HAP-1 (cell line): ENCODE results near the gene PNPLA2.

Experiments
- DNase-seq, 2 experiments: peaks; one replicate each; pipeline ENCODE4 v3.0.0-alpha.2; 2016 to 2020; ENCODE audit warnings: low spot score in 2 of 2
- H3K27me3 ChIP-seq: fragments of 250-450 bp; sonication (Bioruptor Pico); 2 replicates; pipeline ENCODE4 v1.5.1; 2020; ENCODE audit warnings: low read depth, mild to moderate bottlenecking, moderate library complexity
- H3K36me3 ChIP-seq: fragments of 250-450 bp; sonication (Bioruptor Pico); replicated peaks from 2 replicates; pipeline ENCODE4 v1.5.1; 2020; ENCODE audit warnings: mild to moderate bottlenecking
- H3K4me1 ChIP-seq: fragments of 250-450 bp; sonication (Bioruptor Pico); 2 replicates; pipeline ENCODE4 v1.5.1; 2020; ENCODE audit warnings: mild to moderate bottlenecking
- H3K4me3 ChIP-seq: fragments of 250-450 bp; sonication (Bioruptor Pico); 2 replicates; pipeline ENCODE4 v1.5.1; 2020; ENCODE audit warnings: mild to moderate bottlenecking, moderate library complexity
- H3K9me3 ChIP-seq: fragments of 250-450 bp; sonication (Bioruptor Pico); 2 replicates; pipeline ENCODE4 v1.5.1; 2020; ENCODE audit warnings: mild to moderate bottlenecking, moderate library complexity
- in situ Hi-C: fragments of 300-500 bp; cut with MboI; formaldehyde crosslinking; loops from 3 replicates; pipeline ENCODE4 v1.14.3; 2020; ENCODE audit warnings: low sequenced_read_pairs, inconsistent platforms, mixed read lengths

PNPLA2 gene

GRCh38 chr11:870418-870817 is 51.7 kb downstream of the PNPLA2 start:
- Histone ChIP-seq H3K9me3 (no peaks in the 10 kb centered on the region), H3K4me3 (no peak overlapping the region), H3K4me1 (no peaks in the 10 kb centered on the region), H3K27me3 (no peaks in the 10 kb centered on the region), H3K36me3 (peaks cover 22% of the 10 kb centered on the region)
- in situ Hi-C loops: no loop called here
- no peak for DNase-seq

GRCh38 chr11:871472-871871 is 52.8 kb downstream of the PNPLA2 start:
- peaks cover 19% of the 10 kb centered on the region for H3K36me3 ChIP-seq
- no peaks in the 10 kb centered on the region for H3K27me3 ChIP-seq
- H3K4me3 ChIP-seq: no peak overlapping the region
- no peaks in the 10 kb centered on the region for H3K9me3 ChIP-seq
- no peaks in the 10 kb centered on the region for H3K4me1 ChIP-seq
- in situ Hi-C loops: no loop called here
- DNase-seq: no peak

DNA sequence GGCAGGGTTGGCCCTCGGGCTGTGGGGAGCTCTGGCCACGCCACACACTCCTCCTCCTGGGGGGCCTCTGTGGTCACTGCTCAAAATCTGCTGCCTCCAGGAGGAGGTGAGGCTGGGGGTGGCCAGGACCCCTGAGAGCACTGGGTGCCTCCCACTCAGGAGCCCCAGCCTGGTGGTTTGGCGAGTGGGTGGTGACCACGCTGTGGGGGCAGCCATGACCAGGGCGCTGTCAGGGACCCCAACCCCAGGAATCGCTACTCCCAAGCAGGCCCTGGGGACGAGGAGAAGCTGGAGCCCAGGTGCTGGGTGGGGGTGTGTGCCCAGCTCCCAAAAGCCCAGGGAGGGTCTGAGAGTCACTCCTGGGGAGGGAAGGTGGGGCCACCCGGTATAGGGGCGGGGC is 54.1 kb downstream of the PNPLA2 start:
- H3K36me3 ChIP-seq: peaks cover 17% of the 10 kb centered on the region
- no peaks in the 10 kb centered on the region for H3K9me3 ChIP-seq
- no peaks in the 10 kb centered on the region for H3K4me1 ChIP-seq
- in situ Hi-C loops: no loop called here
- H3K4me3 ChIP-seq: no peak overlapping the region
- H3K27me3 ChIP-seq: no peaks in the 10 kb centered on the region
- DNase-seq: no peak

GRCh38 chr11:873706-874105 is 55.0 kb downstream of the PNPLA2 start:
- Histone ChIP-seq H3K4me3 (no peak overlapping the region), H3K36me3 (peaks cover 16% of the 10 kb centered on the region), H3K27me3 (no peaks in the 10 kb centered on the region), H3K9me3 (no peaks in the 10 kb centered on the region), H3K4me1 (no peaks in the 10 kb centered on the region)
- DNase-seq: no peak
- in situ Hi-C loops: no loop called here
